Measurements from ENCODE around the gene OR1L6.

OR1L6 gene, protein sequence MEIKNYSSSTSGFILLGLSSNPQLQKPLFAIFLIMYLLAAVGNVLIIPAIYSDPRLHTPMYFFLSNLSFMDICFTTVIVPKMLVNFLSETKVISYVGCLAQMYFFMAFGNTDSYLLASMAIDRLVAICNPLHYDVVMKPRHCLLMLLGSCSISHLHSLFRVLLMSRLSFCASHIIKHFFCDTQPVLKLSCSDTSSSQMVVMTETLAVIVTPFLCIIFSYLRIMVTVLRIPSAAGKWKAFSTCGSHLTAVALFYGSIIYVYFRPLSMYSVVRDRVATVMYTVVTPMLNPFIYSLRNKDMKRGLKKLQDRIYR

GRCh38 chr9:122742003-122742402 lies at the start of gene OR1L6:
OR1L6 (plus strand) TSS chr9:122742303; CDS start chr9:122749848, 7,545 bp downstream.
- no peak for TF ChIP-seq CTCF (conservative IDR thresholded peaks at IDR 0.05; ENCODE audit: low read length)
- no peak within 1 kb of the TSS for H3K4me3 ChIP-seq (ENCODE audit: low read length)
- no peak for DNase-seq (ENCODE audit: low read depth)

- H3K4me3 ChIP-seq (ENCODE audit: low read length): no peak overlapping the region
- no peak for TF ChIP-seq CTCF (conservative IDR thresholded peaks at IDR 0.05; ENCODE audit: low read length)
These were observed 46.4 kb upstream of the OR1L6 start for GRCh38 chr9:122695696-122696095.

GRCh38 chr9:122718038-122718437 lies 24.1 kb upstream of the OR1L6 start:
- TF ChIP-seq CTCF (conservative IDR thresholded peaks at IDR 0.05; ENCODE audit: low read length): no peak
- H3K4me3 ChIP-seq (ENCODE audit: low read length): no peak overlapping the region
- DNase-seq (ENCODE audit: low read depth): no peak

More at GRCh38 chr9:122695696-122696095, 46.4 kb upstream of the OR1L6 start:
- no peak for DNase-seq (ENCODE audit: low read depth)

DNA sequence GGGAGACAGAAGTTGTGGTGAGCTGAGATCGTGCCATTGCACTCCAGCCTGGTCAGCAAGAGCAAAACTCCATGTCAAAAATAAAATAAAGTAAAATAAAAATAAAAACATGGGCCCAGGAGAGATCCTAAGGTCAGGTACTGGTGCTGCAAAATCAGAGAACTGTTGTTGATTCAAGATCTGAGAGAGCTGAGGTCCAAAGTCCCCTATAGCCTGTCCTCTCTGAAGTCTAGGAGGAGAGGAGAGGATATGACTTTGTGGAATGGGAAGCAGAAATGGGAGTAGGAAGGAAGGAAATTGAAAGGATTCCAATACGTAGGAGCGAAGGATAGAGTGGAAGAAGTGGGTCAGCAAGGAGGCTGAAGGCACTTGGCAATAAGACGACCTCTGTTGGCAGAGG lies 22.9 kb upstream of the OR1L6 start:
- DNase-seq (ENCODE audit: low read depth): no peak
- no peak for TF ChIP-seq CTCF (conservative IDR thresholded peaks at IDR 0.05; ENCODE audit: low read length)
- no peak overlapping the region for H3K4me3 ChIP-seq (ENCODE audit: low read length)

- DNase-seq (ENCODE audit: low read depth): no peak
- H3K4me3 ChIP-seq (ENCODE audit: low read length): no peak within 1 kb of the TSS
- TF ChIP-seq CTCF (conservative IDR thresholded peaks at IDR 0.05; ENCODE audit: low read length): no peak
These were observed 18.4 kb upstream of the OR1L6 start, which contains the start of gene OR1L4 for GRCh38 chr9:122723690-122724089. OR1L4 (plus strand) TSS chr9:122723990; CDS start chr9:122723990, 0 bp downstream.

DNA sequence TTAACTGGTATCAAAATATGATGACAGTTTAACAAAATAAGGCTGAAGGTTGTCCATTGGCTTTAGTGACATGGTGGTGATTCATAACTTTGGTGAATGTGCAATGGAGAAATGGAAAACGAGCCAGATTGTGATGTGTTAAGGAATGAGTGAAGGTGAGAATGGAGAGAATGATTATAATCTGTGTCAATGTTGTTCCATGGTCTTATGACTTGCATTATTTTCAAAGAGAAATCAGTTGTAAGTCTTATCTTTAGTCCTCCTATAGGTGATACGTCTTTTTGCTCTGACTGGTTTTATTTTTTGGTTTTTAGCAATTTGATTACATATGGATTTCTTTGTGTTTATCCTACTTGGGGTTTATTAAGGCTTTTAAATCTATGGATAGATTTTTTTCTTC lies 12.7 kb downstream of the OR1L6 start:
- DNase-seq (ENCODE audit: low read depth): no peak
- no peak overlapping the region for H3K4me3 ChIP-seq (ENCODE audit: low read length)
- TF ChIP-seq CTCF (conservative IDR thresholded peaks at IDR 0.05; ENCODE audit: low read length): no peak

DNA sequence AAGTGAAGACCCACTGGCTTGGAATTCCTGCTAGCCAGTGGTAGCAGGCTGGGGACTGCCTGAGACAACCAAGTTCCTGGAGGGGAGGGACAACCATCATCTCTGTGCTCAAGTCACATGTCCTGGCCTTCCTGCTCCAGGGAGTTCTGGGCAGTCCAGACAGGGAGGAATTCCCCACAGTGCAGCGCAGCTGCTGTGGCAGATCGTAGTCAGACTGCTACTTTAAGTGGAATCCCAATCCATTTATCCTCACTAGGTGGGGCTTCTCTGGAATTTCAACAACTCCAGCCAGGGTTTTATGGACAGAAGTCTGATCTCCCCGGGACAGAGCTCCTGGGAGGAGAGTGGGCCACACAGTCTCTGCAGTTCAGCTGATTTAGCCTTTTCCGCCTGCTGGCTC lies 25.7 kb downstream of the OR1L6 start:
- no peak for TF ChIP-seq CTCF (conservative IDR thresholded peaks at IDR 0.05; ENCODE audit: low read length)
- DNase-seq (ENCODE audit: low read depth): no peak
- H3K4me3 ChIP-seq (ENCODE audit: low read length): no peak overlapping the region

Measured in AG10803 (cell line).